Upper lobe of right lung (tissue), 1 donor: Measurements from ENCODE around the gene DIP2C. TPM values are rescaled to one million over a fixed set of nuclear protein-coding genes. Genes with fewer than 3 reads are reported as not detected.

ENCODE experiments used
- ATAC-seq: fragments of 200-7000 bp; cut with Tn5 transposase; one replicate; pipeline ENCODE4 v1.9.1; 2020; ENCODE audit warnings: mild to moderate bottlenecking, moderate library complexity
- DNase-seq: peaks from one replicate; pipeline ENCODE4 v3.0.0-alpha.2; 2020
- H3K27ac ChIP-seq: fragments of 200-600 bp; one replicate; pipeline ENCODE4 v1.8.0; 2022
- H3K27me3 ChIP-seq: fragments of 200-600 bp; one replicate; pipeline ENCODE4 v1.8.0; 2022; ENCODE audit warnings: mild to moderate bottlenecking
- H3K36me3 ChIP-seq: fragments of 200-600 bp; one replicate; pipeline ENCODE4 v1.8.0; 2022
- H3K4me1 ChIP-seq: fragments of 200-600 bp; one replicate; pipeline ENCODE4 v1.8.0; 2022
- H3K4me3 ChIP-seq: fragments of 200-600 bp; one replicate; pipeline ENCODE4 v1.8.0; 2022; ENCODE audit warnings: mild to moderate bottlenecking
- H3K9me3 ChIP-seq: fragments of 200-600 bp; one replicate; pipeline ENCODE4 v1.8.0; 2022
- CTCF ChIP-seq: fragments of 200-600 bp; IDR thresholded peaks from one replicate; pipeline ENCODE4 v1.8.0; 2022; ENCODE audit warnings: antibody characterized with exemption
- intact Hi-C: fragments of 100-400 bp; cut with DNase I; formaldehyde crosslinking; loops from one replicate; pipeline ENCODE4 v1.11.0; 2022
- total RNA-seq: library from RNA; stranded (reverse); fragmentation: NEBNext Ultra II Directional; extraction: Animal tissue kit (Norgen Biotek cat#: 25700); gene quantifications from one replicate; pipeline ENCODE4 v1.2.1, GENCODE V29; 2021
- donor health status: DM: no; HTN: yes; CAD: no; lungs with severe emphysema.

DIP2C gene
- total RNA-seq, 1 donor from 2014 or later = 17.3 TPM

GRCh38 chr10:541041-541440 lies 148.4 kb downstream of the DIP2C start:
- no peak for TF ChIP-seq CTCF
- no peak overlapping the region for H3K4me3 ChIP-seq
- H3K36me3 ChIP-seq = no peaks in the 10 kb centered on the region
- H3K4me1 ChIP-seq = no peaks in the 10 kb centered on the region
- intact Hi-C loops = no loop called here
- no peak overlapping the region for H3K27ac ChIP-seq
- no peaks in the 10 kb centered on the region for H3K27me3 ChIP-seq
- ATAC-seq = peak; percentile 7
- no peaks in the 10 kb centered on the region for H3K9me3 ChIP-seq
- DNase-seq = no peak

DNA sequence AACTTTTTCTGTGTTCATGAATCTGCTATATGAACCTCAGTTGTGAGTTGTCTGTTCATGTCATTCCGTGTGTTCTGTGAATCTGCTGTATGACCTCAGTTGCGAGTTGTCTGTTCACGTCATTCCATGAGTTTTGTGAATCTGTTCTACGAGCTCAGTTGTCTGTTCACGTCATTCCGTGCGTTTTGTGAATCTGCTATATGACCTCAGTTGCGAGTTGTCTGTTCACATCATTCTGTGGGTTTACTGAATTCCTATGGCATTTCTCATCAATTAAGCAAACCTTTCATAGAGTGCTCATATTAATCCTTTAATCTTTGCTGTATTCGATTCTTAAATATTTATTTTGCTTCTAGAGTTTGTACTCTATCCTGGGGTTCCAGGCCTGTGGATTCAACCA lies 150.6 kb downstream of the DIP2C start:
- Histone ChIP-seq H3K27me3 (no peaks in the 10 kb centered on the region), H3K36me3 (no peaks in the 10 kb centered on the region), H3K4me3 (no peak overlapping the region), H3K9me3 (no peaks in the 10 kb centered on the region), H3K4me1 (no peaks in the 10 kb centered on the region), H3K27ac (no peak overlapping the region)
- intact Hi-C loops = no loop called here
- ATAC-seq (no peak), DNase-seq (no peak)
- TF ChIP-seq CTCF = no peak

DNA sequence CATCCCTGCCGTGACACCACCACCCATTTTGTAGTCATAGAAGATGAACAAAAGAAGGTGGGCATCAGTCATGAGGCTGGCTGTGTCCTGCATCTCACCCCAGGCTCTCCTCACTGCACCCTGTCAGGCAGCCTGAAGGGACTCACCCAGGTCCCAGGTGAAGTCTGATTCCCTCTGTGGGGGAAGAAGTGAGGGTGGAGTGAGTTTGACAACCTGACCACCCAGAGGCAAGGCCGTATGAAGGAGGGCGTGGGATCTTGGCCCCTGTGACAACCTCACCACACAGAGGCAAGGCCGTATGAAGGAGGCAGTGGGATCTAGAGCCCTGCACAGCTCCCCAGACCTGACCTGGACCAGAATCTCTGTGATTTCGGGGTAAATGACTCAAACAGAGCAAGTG lies 152.5 kb downstream of the DIP2C start:
- DNase-seq = peak; percentile 41
- Histone ChIP-seq H3K9me3 (no peaks in the 10 kb centered on the region), H3K36me3 (no peaks in the 10 kb centered on the region), H3K4me3 (no peak overlapping the region), H3K27ac (no peak overlapping the region), H3K27me3 (no peaks in the 10 kb centered on the region), H3K4me1 (no peaks in the 10 kb centered on the region)
- no peak for TF ChIP-seq CTCF
- intact Hi-C loops = no loop called here
- no peak for ATAC-seq

DNA sequence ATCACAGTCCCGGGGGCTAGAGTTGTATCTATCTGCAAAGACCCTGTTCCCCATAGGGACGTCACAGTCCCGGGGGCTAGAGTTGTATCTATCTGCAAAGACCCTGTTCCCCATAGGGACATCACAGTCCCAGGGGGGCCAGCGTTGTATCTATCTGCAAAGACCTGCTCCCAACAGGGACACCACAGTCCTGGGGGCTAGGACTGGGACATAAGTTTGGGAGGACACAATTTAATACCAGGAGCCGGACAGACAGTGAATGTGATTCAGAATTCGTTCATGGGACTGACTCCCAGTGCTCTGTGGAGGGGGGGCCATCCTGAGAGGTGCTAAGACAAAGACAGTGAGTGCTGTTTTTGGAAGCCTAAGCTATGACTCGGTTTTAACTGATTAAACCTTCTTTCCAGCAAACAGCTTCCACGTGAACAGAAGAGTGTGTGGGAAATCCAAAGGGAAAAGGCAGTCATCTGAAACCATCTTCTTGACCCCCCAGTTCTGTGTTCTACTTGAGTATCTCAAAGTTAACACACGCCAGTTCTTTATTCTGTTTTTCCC lies 153.0 kb downstream of the DIP2C start:
- TF ChIP-seq CTCF = no peak
- H3K4me3 ChIP-seq = no peak overlapping the region
- DNase-seq = peak; percentile 17

GRCh38 chr10:535952-536351 lies 153.5 kb downstream of the DIP2C start:
- ATAC-seq (no peak), DNase-seq (no peak)
- Histone ChIP-seq H3K36me3 (no peaks in the 10 kb centered on the region), H3K9me3 (no peaks in the 10 kb centered on the region), H3K27me3 (no peaks in the 10 kb centered on the region), H3K4me1 (no peaks in the 10 kb centered on the region), H3K27ac (no peak overlapping the region), H3K4me3 (no peak overlapping the region)
- intact Hi-C loops = no loop called here
- TF ChIP-seq CTCF = no peak

More for the DNA sequence above, 153.0 kb downstream of the DIP2C start:
- H3K27me3 ChIP-seq = no peaks in the 10 kb centered on the region
- H3K4me1 ChIP-seq = no peaks in the 10 kb centered on the region
- H3K27ac ChIP-seq = no peak overlapping the region
- intact Hi-C loops = no loop called here
- H3K36me3 ChIP-seq = no peaks in the 10 kb centered on the region
- no peaks in the 10 kb centered on the region for H3K9me3 ChIP-seq
- ATAC-seq = no peak

DNA sequence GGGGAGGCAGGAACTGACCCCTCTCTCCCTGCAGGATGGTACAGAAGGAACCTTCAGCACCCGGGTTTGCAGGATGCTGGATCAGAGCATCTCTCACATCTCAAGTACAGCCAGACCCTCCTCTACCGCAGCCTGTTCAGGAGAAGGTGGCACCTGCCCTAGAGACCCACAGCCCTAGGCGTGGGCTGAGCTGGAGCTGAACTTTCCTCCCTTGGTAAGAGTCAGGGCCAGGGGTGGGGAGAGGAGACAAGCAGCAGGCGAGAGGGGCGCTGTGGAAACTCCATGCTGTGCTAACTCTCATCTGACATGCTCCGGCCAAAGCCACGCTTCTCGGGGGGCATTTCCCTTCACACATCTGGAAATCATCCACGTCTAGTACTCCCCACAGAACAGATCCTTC lies 154.4 kb downstream of the DIP2C start:
- Histone ChIP-seq H3K36me3 (no peaks in the 10 kb centered on the region), H3K27ac (no peak overlapping the region), H3K9me3 (no peaks in the 10 kb centered on the region), H3K4me1 (no peaks in the 10 kb centered on the region), H3K4me3 (no peak overlapping the region), H3K27me3 (no peaks in the 10 kb centered on the region)
- intact Hi-C loops = no loop called here
- no peak for ATAC-seq
- peak; percentile 30 for DNase-seq
- TF ChIP-seq CTCF = no peak
